GM19025 (cell line): ENCODE results near the gene COPB2.
"Not testable (repeated sequence)": the region's sequence is repeated elsewhere in the genome, so short reads cannot be mapped to it uniquely, and the experiment has no call there.

Experiments
- ATAC-seq: cut with Tn5 transposase; IDR thresholded peaks from one replicate; pipeline ENCODE4 v1.9.1; 2021; ENCODE audit warnings: mild to moderate bottlenecking, low read depth, moderate library complexity; ENCODE audit not compliant: unreplicated experiment

Gene COPB2

GRCh38 chr3:139380575-139380974, 8.9 kb downstream of the COPB2 start:
- no peak for ATAC-seq

GRCh38 chr3:139378587-139379241, 10.7 kb downstream of the COPB2 start:
- no peak for ATAC-seq

GRCh38 chr3:139377378-139377777, 12.1 kb downstream of the COPB2 start:
- no peak for ATAC-seq

- no peak for ATAC-seq
Observed at GRCh38 chr3:139374099-139374498, 15.3 kb downstream of the COPB2 start.

- ATAC-seq, result no peak
Observed at GRCh38 chr3:139364549-139364948, 24.9 kb downstream of the COPB2 start.

- no peak for ATAC-seq
Observed at GRCh38 chr3:139361276-139361675, 28.2 kb downstream of the COPB2 start.

GRCh38 chr3:139358841-139359562, 30.4 kb downstream of the COPB2 start:
- no peak for ATAC-seq

GRCh38 chr3:139357899-139358298, 31.5 kb downstream of the COPB2 start:
- ATAC-seq, result no peak

- ATAC-seq, result no peak
Observed at GRCh38 chr3:139355891-139356290, 33.6 kb downstream of the COPB2 start.

GRCh38 chr3:139355476-139355875, 34.0 kb downstream of the COPB2 start:
- no peak for ATAC-seq

- ATAC-seq, result no peak
Observed at GRCh38 chr3:139354661-139355060, 34.8 kb downstream of the COPB2 start.

GRCh38 chr3:139353920-139354556, 35.4 kb downstream of the COPB2 start:
- ATAC-seq, result no peak

GRCh38 chr3:139346771-139347170, 42.7 kb downstream of the COPB2 start:
- ATAC-seq, result no peak

- peak; percentile 99 for ATAC-seq
Observed at GRCh38 chr3:139343895-139344856, 45.3 kb downstream of the COPB2 start, which contains the start of gene MRPS22. MRPS22 (plus strand) TSS chr3:139344020; CDS start chr3:139344027, 7 bp downstream.

GRCh38 chr3:139342054-139342453, 47.4 kb downstream of the COPB2 start:
- ATAC-seq, result no peak

GRCh38 chr3:139340784-139341183, 48.7 kb downstream of the COPB2 start:
- no peak for ATAC-seq

- no peak for ATAC-seq
Observed at GRCh38 chr3:139339219-139339906, 50.1 kb downstream of the COPB2 start.

- no peak for ATAC-seq
Observed at GRCh38 chr3:139338405-139338804, 51.0 kb downstream of the COPB2 start.

GRCh38 chr3:139334675-139335074, 54.8 kb downstream of the COPB2 start:
- ATAC-seq, result not testable (repeated sequence)

GRCh38 chr3:139332092-139332491, 57.4 kb downstream of the COPB2 start:
- no peak for ATAC-seq
